Measurements from ENCODE around the gene BIN1.

Gene BIN1

GRCh38 chr2:127115471-127116199, 8.7 kb upstream of the BIN1 start:
- no peaks in the 10 kb centered on the region for H3K36me3 ChIP-seq (ENCODE audit: insufficient read depth, low read length)
- H3K4me1 ChIP-seq (ENCODE audit: insufficient read depth, low read length), result peaks cover 1% of the 10 kb centered on the region
- no peaks in the 10 kb centered on the region for H3K9me3 ChIP-seq (ENCODE audit: low read length)
- H3K27ac ChIP-seq (ENCODE audit: low read depth, low read length), result no peak overlapping the region
- H3K27me3 ChIP-seq (ENCODE audit: control insufficient read depth in 1 of 2, insufficient read depth in 2 of 2, low read length in 2 of 2), result no peaks in the 10 kb centered on the region
- no peak overlapping the region for H3K4me3 ChIP-seq (ENCODE audit: low read depth in 1 of 2, low read length in 2 of 2)
- H3K9ac ChIP-seq (ENCODE audit: low read length), result no peak overlapping the region

GRCh38 chr2:127110985-127111384, 4.0 kb upstream of the BIN1 start:
- Histone ChIP-seq H3K27ac (ENCODE audit: low read depth, low read length) (no peak overlapping the region), H3K4me3 (ENCODE audit: low read depth in 1 of 2, low read length in 2 of 2) (no peak overlapping the region), H3K27me3 (ENCODE audit: control insufficient read depth in 1 of 2, insufficient read depth in 2 of 2, low read length in 2 of 2) (no peaks in the 10 kb centered on the region), H3K4me1 (ENCODE audit: insufficient read depth, low read length) (peaks cover 6% of the 10 kb centered on the region), H3K9ac (ENCODE audit: low read length) (no peak overlapping the region), H3K9me3 (ENCODE audit: low read length) (no peaks in the 10 kb centered on the region), H3K36me3 (ENCODE audit: insufficient read depth, low read length) (no peaks in the 10 kb centered on the region)

GRCh38 chr2:127108090-127108523, 1.2 kb upstream of the BIN1 start:
- Histone ChIP-seq H3K4me3 (ENCODE audit: low read depth in 1 of 2, low read length in 2 of 2) (peak overlapping the region in 1 of 2 donors; percentile 81), H3K36me3 (ENCODE audit: insufficient read depth, low read length) (no peaks in the 10 kb centered on the region), H3K9me3 (ENCODE audit: low read length) (no peaks in the 10 kb centered on the region), H3K27me3 (ENCODE audit: control insufficient read depth in 1 of 2, insufficient read depth in 2 of 2, low read length in 2 of 2) (no peaks in the 10 kb centered on the region), H3K4me1 (ENCODE audit: insufficient read depth, low read length) (peaks cover 28% of the 10 kb centered on the region), H3K27ac (ENCODE audit: low read depth, low read length) (no peak overlapping the region), H3K9ac (ENCODE audit: low read length) (peak overlapping the region; percentile 44)

GRCh38 chr2:127107622-127107999, 657 bp upstream of the BIN1 start:
- Histone ChIP-seq H3K27ac (ENCODE audit: low read depth, low read length) (peak overlapping the region; percentile 85), H3K4me3 (ENCODE audit: low read depth in 1 of 2, low read length in 2 of 2) (peak overlapping the region; percentile 79 to 81)

GRCh38 chr2:127106457-127106990, 430 bp downstream of the BIN1 start:
- peak overlapping the region; percentile 33 for H3K9ac ChIP-seq (ENCODE audit: low read length)
- H3K36me3 ChIP-seq (ENCODE audit: insufficient read depth, low read length), result no peaks in the 10 kb centered on the region
- peak overlapping the region; percentile 79 to 81 for H3K4me3 ChIP-seq (ENCODE audit: low read depth in 1 of 2, low read length in 2 of 2)
- H3K27me3 ChIP-seq (ENCODE audit: control insufficient read depth in 1 of 2, insufficient read depth in 2 of 2, low read length in 2 of 2), result no peaks in the 10 kb centered on the region
- peaks cover 33% of the 10 kb centered on the region for H3K4me1 ChIP-seq (ENCODE audit: insufficient read depth, low read length)
- H3K9me3 ChIP-seq (ENCODE audit: low read length), result no peaks in the 10 kb centered on the region
- peak overlapping the region; percentile 85 for H3K27ac ChIP-seq (ENCODE audit: low read depth, low read length)

More at GRCh38 chr2:127107622-127107999, 657 bp upstream of the BIN1 start:
- Histone ChIP-seq H3K36me3 (ENCODE audit: insufficient read depth, low read length) (no peaks in the 10 kb centered on the region), H3K4me1 (ENCODE audit: insufficient read depth, low read length) (peaks cover 33% of the 10 kb centered on the region), H3K9ac (ENCODE audit: low read length) (peak overlapping the region; percentile 44), H3K9me3 (ENCODE audit: low read length) (no peaks in the 10 kb centered on the region), H3K27me3 (ENCODE audit: control insufficient read depth in 1 of 2, insufficient read depth in 2 of 2, low read length in 2 of 2) (no peaks in the 10 kb centered on the region)

GRCh38 chr2:127105656-127106456, 1.1 kb downstream of the BIN1 start:
- H3K4me1 ChIP-seq (ENCODE audit: insufficient read depth, low read length), result peaks cover 33% of the 10 kb centered on the region

GRCh38 chr2:127104881-127105655, 1.9 kb downstream of the BIN1 start:
- H3K4me1 ChIP-seq (ENCODE audit: insufficient read depth, low read length), result peaks cover 33% of the 10 kb centered on the region
- H3K9ac ChIP-seq (ENCODE audit: low read length), result no peak overlapping the region
- H3K27me3 ChIP-seq (ENCODE audit: control insufficient read depth in 1 of 2, insufficient read depth in 2 of 2, low read length in 2 of 2), result no peaks in the 10 kb centered on the region
- H3K27ac ChIP-seq (ENCODE audit: low read depth, low read length), result peak overlapping the region; percentile 85
- H3K4me3 ChIP-seq (ENCODE audit: low read depth in 1 of 2, low read length in 2 of 2), result peak overlapping the region; percentile 79 to 81
- H3K36me3 ChIP-seq (ENCODE audit: insufficient read depth, low read length), result no peaks in the 10 kb centered on the region
- no peaks in the 10 kb centered on the region for H3K9me3 ChIP-seq (ENCODE audit: low read length)

More at GRCh38 chr2:127105656-127106456, 1.1 kb downstream of the BIN1 start:
- H3K4me3 ChIP-seq (ENCODE audit: low read depth in 1 of 2, low read length in 2 of 2), result peak overlapping the region; percentile 79 to 81
- H3K27me3 ChIP-seq (ENCODE audit: control insufficient read depth in 1 of 2, insufficient read depth in 2 of 2, low read length in 2 of 2), result no peaks in the 10 kb centered on the region
- H3K9me3 ChIP-seq (ENCODE audit: low read length), result no peaks in the 10 kb centered on the region
- H3K27ac ChIP-seq (ENCODE audit: low read depth, low read length), result peak overlapping the region; percentile 85
- H3K9ac ChIP-seq (ENCODE audit: low read length), result peak overlapping the region; percentile 33
- no peaks in the 10 kb centered on the region for H3K36me3 ChIP-seq (ENCODE audit: insufficient read depth, low read length)

GRCh38 chr2:127104166-127104660, 2.7 kb downstream of the BIN1 start:
- H3K9ac ChIP-seq (ENCODE audit: low read length), result no peak overlapping the region
- H3K27ac ChIP-seq (ENCODE audit: low read depth, low read length), result no peak overlapping the region
- no peaks in the 10 kb centered on the region for H3K27me3 ChIP-seq (ENCODE audit: control insufficient read depth in 1 of 2, insufficient read depth in 2 of 2, low read length in 2 of 2)
- H3K4me3 ChIP-seq (ENCODE audit: low read depth in 1 of 2, low read length in 2 of 2), result peak overlapping the region in 1 of 2 donors; percentile 81
- no peaks in the 10 kb centered on the region for H3K36me3 ChIP-seq (ENCODE audit: insufficient read depth, low read length)
- peaks cover 33% of the 10 kb centered on the region for H3K4me1 ChIP-seq (ENCODE audit: insufficient read depth, low read length)
- no peaks in the 10 kb centered on the region for H3K9me3 ChIP-seq (ENCODE audit: low read length)

GRCh38 chr2:127103243-127104165, 3.5 kb downstream of the BIN1 start:
- H3K27ac ChIP-seq (ENCODE audit: low read depth, low read length), result no peak overlapping the region
- H3K4me3 ChIP-seq (ENCODE audit: low read depth in 1 of 2, low read length in 2 of 2), result no peak overlapping the region
- no peaks in the 10 kb centered on the region for H3K36me3 ChIP-seq (ENCODE audit: insufficient read depth, low read length)
- no peaks in the 10 kb centered on the region for H3K27me3 ChIP-seq (ENCODE audit: control insufficient read depth in 1 of 2, insufficient read depth in 2 of 2, low read length in 2 of 2)
- H3K9ac ChIP-seq (ENCODE audit: low read length), result no peak overlapping the region
- H3K9me3 ChIP-seq (ENCODE audit: low read length), result no peaks in the 10 kb centered on the region
- H3K4me1 ChIP-seq (ENCODE audit: insufficient read depth, low read length), result peaks cover 39% of the 10 kb centered on the region

GRCh38 chr2:127102521-127103242, 4.3 kb downstream of the BIN1 start:
- H3K9ac ChIP-seq (ENCODE audit: low read length), result no peak overlapping the region
- H3K9me3 ChIP-seq (ENCODE audit: low read length), result no peaks in the 10 kb centered on the region
- H3K4me1 ChIP-seq (ENCODE audit: insufficient read depth, low read length), result peaks cover 43% of the 10 kb centered on the region
- H3K27ac ChIP-seq (ENCODE audit: low read depth, low read length), result no peak overlapping the region
- no peaks in the 10 kb centered on the region for H3K27me3 ChIP-seq (ENCODE audit: control insufficient read depth in 1 of 2, insufficient read depth in 2 of 2, low read length in 2 of 2)
- no peak overlapping the region for H3K4me3 ChIP-seq (ENCODE audit: low read depth in 1 of 2, low read length in 2 of 2)
- H3K36me3 ChIP-seq (ENCODE audit: insufficient read depth, low read length), result no peaks in the 10 kb centered on the region
